Liver (tissue), 9 donors: ENCODE results near the gene OCA2. TPM values are rescaled to one million over a fixed set of nuclear protein-coding genes. Genes with fewer than 3 reads are reported as not detected.
A peak's percentile ranks its signal among the peaks of the same experiment; 100 is the strongest.

Experiments
- DNase-seq: peaks from one replicate; pipeline ENCODE4 v3.0.0-alpha.2; 2017; ENCODE audit warnings: low spot score
- H3K27ac ChIP-seq, 2 donors: one replicate each; pipeline ENCODE4 v1.7.0; 2013; ENCODE audit warnings: inconsistent platforms in 2 of 2, low read length in 2 of 2, control low read depth in 1 of 2, low read depth in 1 of 2, mild to moderate bottlenecking in 1 of 2
- H3K27me3 ChIP-seq, 4 donors: one replicate each; pipeline versions ENCODE4 v1.6.1 to v1.7.0; 2013; ENCODE audit warnings: low read length in 3 of 4, inconsistent platforms in 1 of 4, mild to moderate bottlenecking in 1 of 4, moderate library complexity in 1 of 4; ENCODE audit not compliant: control insufficient read depth in 4 of 4, insufficient read depth in 4 of 4
- H3K36me3 ChIP-seq, 4 donors: one replicate each; pipeline versions ENCODE4 v1.6.1 to v1.7.0; 2013; ENCODE audit warnings: low read length in 3 of 4, mild to moderate bottlenecking in 3 of 4, low read depth in 1 of 4, moderate library complexity in 1 of 4; ENCODE audit not compliant: control insufficient read depth in 4 of 4, insufficient read depth in 3 of 4
- H3K4me1 ChIP-seq, 4 donors: one replicate each; pipeline versions ENCODE4 v1.6.1 to v1.7.0; 2013; ENCODE audit warnings: low read length in 3 of 4, mild to moderate bottlenecking in 3 of 4, moderate library complexity in 1 of 4; ENCODE audit not compliant: control insufficient read depth in 4 of 4, insufficient read depth in 4 of 4
- H3K4me3 ChIP-seq, 3 donors: one replicate each; pipeline versions ENCODE4 v1.6.1 to v1.7.0; 2013; ENCODE audit warnings: low read length in 3 of 3, control low read depth in 1 of 3, low read depth in 1 of 3, mild to moderate bottlenecking in 1 of 3
- H3K9ac ChIP-seq, 2 donors: one replicate each; pipeline ENCODE4 v1.7.0; 2013; ENCODE audit warnings: low read length in 2 of 2, mild to moderate bottlenecking in 2 of 2, moderate library complexity in 2 of 2, control low read depth in 1 of 2, low read depth in 1 of 2
- H3K9me3 ChIP-seq, 4 donors: one replicate each; pipeline versions ENCODE4 v1.6.1 to v1.7.0; 2013; ENCODE audit warnings: low read length in 3 of 4; ENCODE audit not compliant: control insufficient read depth in 4 of 4
- EGR1 ChIP-seq, 2 donors: IDR thresholded peaks; 2 replicates each; pipeline ENCODE4 v1.6.1; 2016 to 2018; ENCODE audit warnings: antibody characterized with exemption in 2 of 2, low read depth in 2 of 2
- FOXA1 ChIP-seq: IDR thresholded peaks from 2 replicates; pipeline ENCODE4 v1.6.1; 2016; ENCODE audit warnings: antibody characterized with exemption
- FOXA2 ChIP-seq: IDR thresholded peaks from 2 replicates; pipeline ENCODE4 v1.6.1; 2016; ENCODE audit warnings: antibody characterized with exemption
- GABPA ChIP-seq, 2 donors: IDR thresholded peaks in 1 of 2; conservative IDR thresholded peaks in 1 of 2; 2 replicates each; pipeline ENCODE4 v1.6.1; 2016; ENCODE audit warnings: antibody characterized with exemption in 2 of 2, mild to moderate bottlenecking in 1 of 2, moderate library complexity in 1 of 2
- HNF4A ChIP-seq, 2 donors: conservative IDR thresholded peaks; 2 replicates each; pipeline ENCODE4 v1.6.1; 2016; ENCODE audit warnings: antibody characterized with exemption in 2 of 2, mild to moderate bottlenecking in 2 of 2
- HNF4G ChIP-seq: IDR thresholded peaks from 2 replicates; pipeline ENCODE4 v1.6.1; 2016; ENCODE audit warnings: antibody characterized with exemption
- JUND ChIP-seq, 2 donors: IDR thresholded peaks; 2 replicates each; pipeline ENCODE4 v1.6.1; 2016; ENCODE audit warnings: antibody characterized with exemption in 2 of 2
- NR2F2 ChIP-seq: IDR thresholded peaks from 2 replicates; pipeline ENCODE4 v1.6.1; 2016; ENCODE audit warnings: antibody characterized with exemption
- RAD21 ChIP-seq, 2 donors: IDR thresholded peaks; 2 replicates each; pipeline ENCODE4 v1.6.1; 2016; ENCODE audit warnings: antibody characterized with exemption in 2 of 2, mild to moderate bottlenecking in 2 of 2
- SP1 ChIP-seq: IDR thresholded peaks from 2 replicates; pipeline ENCODE4 v1.6.1; 2018; ENCODE audit warnings: antibody characterized with exemption, mild to moderate bottlenecking
- TAF1 ChIP-seq: conservative IDR thresholded peaks from 2 replicates; pipeline ENCODE4 v1.6.1; 2016; ENCODE audit warnings: antibody characterized with exemption, mild to moderate bottlenecking
- YY1 ChIP-seq: IDR thresholded peaks from 2 replicates; pipeline ENCODE4 v1.6.1; 2016; ENCODE audit warnings: antibody characterized with exemption, mild to moderate bottlenecking
- WGBS: extraction: QIAGEN DNeasy Blood & Tissue Kit; methylation state at CpG from one replicate; pipeline ENCODE4 v1.1.7; 2013; 5-methylcytosine and 5-hydroxymethylcytosine counted together
- polyA plus RNA-seq, 2 donors: library from polyadenylated mRNA; stranded (reverse) in 1 of 2; unstranded in 1 of 2; fragments of 200-250 nt in 1 of 2; fragments of >200 nt in 1 of 2; fragmentation: Nextera tagmentation in 1 of 2; extraction: Ambion mirVana in 1 of 2; gene quantifications; one replicate each; pipeline versions ENCODE4 v1.2.1 to v1.2.3, GENCODE V29; 2013 to 2015
- total RNA-seq, 2 donors: library from RNA; depleted of rRNA; stranded (reverse); fragments of >200 nt; gene quantifications; one replicate each; pipeline ENCODE4 v1.2.3, GENCODE V29; 2014
- TF ChIP-seq, protein P1 (sequence below): IDR thresholded peaks from 2 replicates; pipeline ENCODE4 v1.6.1; 2016; ENCODE audit warnings: antibody characterized with exemption
- TF ChIP-seq, protein P2 (sequence below): IDR thresholded peaks from 2 replicates; pipeline ENCODE4 v1.6.1; 2016; ENCODE audit warnings: antibody characterized with exemption, mild to moderate bottlenecking
- TF ChIP-seq, protein P3 (sequence below): IDR thresholded peaks from 2 replicates; pipeline ENCODE4 v1.6.1; 2016; ENCODE audit warnings: antibody characterized with exemption
- TF ChIP-seq, protein P4 (sequence below): fragments of 150-350 bp; IDR thresholded peaks from 2 replicates; pipeline ENCODE4 v1.5.1; 2017; ENCODE audit warnings: improper control_type of control experiment, low read depth, low read length; ENCODE audit not compliant: missing input control
- TF ChIP-seq, protein P5 (sequence below): IDR thresholded peaks from 2 replicates; pipeline ENCODE4 v1.6.1; 2016; ENCODE audit warnings: antibody characterized with exemption
- donor health status: healthy.
- donor health status: healthy.
- donor health status: healthy.
- donor health status: healthy.
- donor health status: healthy.

OCA2 gene
- total and polyA plus RNA-seq, 4 donors = 0.02 to 0.56 (median 0.15) TPM

DNA sequence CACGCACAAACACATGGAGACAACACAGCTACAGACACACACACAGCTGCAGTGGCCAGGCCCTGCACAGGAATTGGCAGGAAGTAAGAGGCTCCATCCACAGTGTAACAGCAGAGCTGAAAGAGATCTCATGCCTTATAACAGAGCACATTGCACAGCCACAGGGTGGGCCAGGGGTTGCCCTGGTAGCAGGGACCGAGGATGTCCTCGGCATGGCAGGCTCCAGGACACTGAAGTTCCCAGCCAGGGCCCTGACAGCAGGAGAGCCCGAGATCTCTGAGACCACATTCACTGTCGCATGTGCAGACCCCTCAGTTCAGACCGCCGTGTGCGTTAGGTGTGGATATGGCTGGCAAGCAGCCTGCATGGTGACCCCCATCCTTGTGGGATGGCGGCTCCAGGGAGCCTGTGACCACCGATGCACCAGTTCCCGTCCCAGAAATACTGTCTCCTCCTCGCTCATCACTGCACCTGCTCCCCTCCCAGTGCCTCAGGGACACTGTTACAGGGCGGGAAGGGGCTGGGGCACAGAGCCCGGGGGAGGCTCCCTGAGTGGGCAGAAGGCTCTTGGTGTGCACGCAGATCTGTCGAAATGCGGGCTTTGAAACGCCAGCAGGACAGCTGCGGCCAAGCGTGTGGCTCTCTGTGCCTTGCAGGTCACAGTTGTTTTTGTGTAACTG, 1.5 kb upstream of the OCA2 start:
- Histone ChIP-seq H3K9me3 (no peaks in the 10 kb centered on the region), H3K36me3 (no peaks in the 10 kb centered on the region), H3K27me3 (peaks cover 0 to 7% (median 1%) of the 10 kb centered on the region in 4 donors), H3K27ac (no peak overlapping the region), H3K4me1 (peaks cover 9 to 21% (median 16%) of the 10 kb centered on the region in 4 donors), H3K9ac (no peak overlapping the region), H3K4me3 (no peak overlapping the region)
- WGBS = 91% methylated on average over 20 of the region's 20 CpGs
- no peak for TF ChIP-seq EGR1 (IDR thresholded peaks at IDR 0.05; ENCODE audit: low read depth in 2 of 2)
- TF ChIP-seq, protein P1, sequence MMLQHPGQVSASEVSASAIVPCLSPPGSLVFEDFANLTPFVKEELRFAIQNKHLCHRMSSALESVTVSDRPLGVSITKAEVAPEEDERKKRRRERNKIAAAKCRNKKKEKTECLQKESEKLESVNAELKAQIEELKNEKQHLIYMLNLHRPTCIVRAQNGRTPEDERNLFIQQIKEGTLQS = no peak
- TF ChIP-seq HNF4A (conservative IDR thresholded peaks at IDR 0.05) = no peak
- no peak for TF ChIP-seq JUND (IDR thresholded peaks at IDR 0.05)
- no peak for TF ChIP-seq RAD21 (IDR thresholded peaks at IDR 0.05)
- no peak for TF ChIP-seq GABPA (IDR thresholded peaks at IDR 0.05 in 1 of 2, conservative IDR thresholded peaks at IDR 0.05 in 1 of 2)
- TF ChIP-seq HNF4G = no peak
- TF ChIP-seq, protein P2, sequence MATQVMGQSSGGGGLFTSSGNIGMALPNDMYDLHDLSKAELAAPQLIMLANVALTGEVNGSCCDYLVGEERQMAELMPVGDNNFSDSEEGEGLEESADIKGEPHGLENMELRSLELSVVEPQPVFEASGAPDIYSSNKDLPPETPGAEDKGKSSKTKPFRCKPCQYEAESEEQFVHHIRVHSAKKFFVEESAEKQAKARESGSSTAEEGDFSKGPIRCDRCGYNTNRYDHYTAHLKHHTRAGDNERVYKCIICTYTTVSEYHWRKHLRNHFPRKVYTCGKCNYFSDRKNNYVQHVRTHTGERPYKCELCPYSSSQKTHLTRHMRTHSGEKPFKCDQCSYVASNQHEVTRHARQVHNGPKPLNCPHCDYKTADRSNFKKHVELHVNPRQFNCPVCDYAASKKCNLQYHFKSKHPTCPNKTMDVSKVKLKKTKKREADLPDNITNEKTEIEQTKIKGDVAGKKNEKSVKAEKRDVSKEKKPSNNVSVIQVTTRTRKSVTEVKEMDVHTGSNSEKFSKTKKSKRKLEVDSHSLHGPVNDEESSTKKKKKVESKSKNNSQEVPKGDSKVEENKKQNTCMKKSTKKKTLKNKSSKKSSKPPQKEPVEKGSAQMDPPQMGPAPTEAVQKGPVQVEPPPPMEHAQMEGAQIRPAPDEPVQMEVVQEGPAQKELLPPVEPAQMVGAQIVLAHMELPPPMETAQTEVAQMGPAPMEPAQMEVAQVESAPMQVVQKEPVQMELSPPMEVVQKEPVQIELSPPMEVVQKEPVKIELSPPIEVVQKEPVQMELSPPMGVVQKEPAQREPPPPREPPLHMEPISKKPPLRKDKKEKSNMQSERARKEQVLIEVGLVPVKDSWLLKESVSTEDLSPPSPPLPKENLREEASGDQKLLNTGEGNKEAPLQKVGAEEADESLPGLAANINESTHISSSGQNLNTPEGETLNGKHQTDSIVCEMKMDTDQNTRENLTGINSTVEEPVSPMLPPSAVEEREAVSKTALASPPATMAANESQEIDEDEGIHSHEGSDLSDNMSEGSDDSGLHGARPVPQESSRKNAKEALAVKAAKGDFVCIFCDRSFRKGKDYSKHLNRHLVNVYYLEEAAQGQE = no peak
- no peak for TF ChIP-seq YY1
- no peak for TF ChIP-seq FOXA1
- TF ChIP-seq, protein P3, sequence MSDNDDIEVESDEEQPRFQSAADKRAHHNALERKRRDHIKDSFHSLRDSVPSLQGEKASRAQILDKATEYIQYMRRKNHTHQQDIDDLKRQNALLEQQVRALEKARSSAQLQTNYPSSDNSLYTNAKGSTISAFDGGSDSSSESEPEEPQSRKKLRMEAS = no peak
- TF ChIP-seq SP1 = no peak
- DNase-seq = no peak

DNA sequence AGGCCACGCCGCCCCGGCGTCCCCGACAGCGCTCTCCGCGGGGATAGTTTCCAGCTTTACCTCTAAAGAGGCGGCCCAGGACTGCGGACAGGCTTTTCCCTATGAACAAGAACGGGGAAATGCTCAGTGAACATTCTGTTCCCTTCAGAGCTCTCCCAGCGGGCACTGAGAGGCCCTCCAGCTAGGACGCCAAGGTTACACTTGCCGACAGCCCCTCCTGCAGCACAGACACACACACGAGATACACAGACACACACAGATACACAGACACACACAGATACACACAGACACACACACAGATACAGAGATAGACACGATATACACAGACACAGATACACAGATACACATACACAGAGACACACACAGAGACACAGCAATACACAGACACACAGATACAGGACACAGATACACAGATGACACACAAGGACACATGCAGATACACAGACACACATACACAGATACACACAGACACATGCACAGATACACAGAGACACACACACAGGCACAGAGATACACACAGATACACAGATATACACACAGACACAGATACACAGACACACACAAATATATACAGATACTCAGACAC, 533 bp upstream of the OCA2 start:
- peaks cover 0 to 7% (median 2%) of the 10 kb centered on the region in 4 donors for H3K27me3 ChIP-seq
- 19% methylated on average over 16 of the region's 16 CpGs for WGBS
- no peaks in the 10 kb centered on the region for H3K36me3 ChIP-seq
- H3K4me1 ChIP-seq = peaks cover 15 to 28% (median 22%) of the 10 kb centered on the region in 4 donors
- no peak overlapping the region for H3K27ac ChIP-seq
- no peak for DNase-seq
- peak overlapping the region in 1 of 3 donors; percentile 37 for H3K4me3 ChIP-seq
- H3K9ac ChIP-seq = no peak overlapping the region
- TF ChIP-seq JUND (IDR thresholded peaks at IDR 0.05) = no peak
- TF ChIP-seq, protein P2 = no peak
- no peak for TF ChIP-seq HNF4G
- no peak for TF ChIP-seq NR2F2
- no peak for TF ChIP-seq EGR1 (IDR thresholded peaks at IDR 0.05; ENCODE audit: low read depth in 2 of 2)
- no peak for TF ChIP-seq GABPA (IDR thresholded peaks at IDR 0.05 in 1 of 2, conservative IDR thresholded peaks at IDR 0.05 in 1 of 2)
- TF ChIP-seq, protein P1 = no peak
- TF ChIP-seq, protein P4, sequence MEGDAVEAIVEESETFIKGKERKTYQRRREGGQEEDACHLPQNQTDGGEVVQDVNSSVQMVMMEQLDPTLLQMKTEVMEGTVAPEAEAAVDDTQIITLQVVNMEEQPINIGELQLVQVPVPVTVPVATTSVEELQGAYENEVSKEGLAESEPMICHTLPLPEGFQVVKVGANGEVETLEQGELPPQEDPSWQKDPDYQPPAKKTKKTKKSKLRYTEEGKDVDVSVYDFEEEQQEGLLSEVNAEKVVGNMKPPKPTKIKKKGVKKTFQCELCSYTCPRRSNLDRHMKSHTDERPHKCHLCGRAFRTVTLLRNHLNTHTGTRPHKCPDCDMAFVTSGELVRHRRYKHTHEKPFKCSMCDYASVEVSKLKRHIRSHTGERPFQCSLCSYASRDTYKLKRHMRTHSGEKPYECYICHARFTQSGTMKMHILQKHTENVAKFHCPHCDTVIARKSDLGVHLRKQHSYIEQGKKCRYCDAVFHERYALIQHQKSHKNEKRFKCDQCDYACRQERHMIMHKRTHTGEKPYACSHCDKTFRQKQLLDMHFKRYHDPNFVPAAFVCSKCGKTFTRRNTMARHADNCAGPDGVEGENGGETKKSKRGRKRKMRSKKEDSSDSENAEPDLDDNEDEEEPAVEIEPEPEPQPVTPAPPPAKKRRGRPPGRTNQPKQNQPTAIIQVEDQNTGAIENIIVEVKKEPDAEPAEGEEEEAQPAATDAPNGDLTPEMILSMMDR = no peak
- no peak for TF ChIP-seq FOXA2
- TF ChIP-seq FOXA1 = no peak
- TF ChIP-seq TAF1 = no peak
- TF ChIP-seq HNF4A (conservative IDR thresholded peaks at IDR 0.05) = no peak
- TF ChIP-seq, protein P5, sequence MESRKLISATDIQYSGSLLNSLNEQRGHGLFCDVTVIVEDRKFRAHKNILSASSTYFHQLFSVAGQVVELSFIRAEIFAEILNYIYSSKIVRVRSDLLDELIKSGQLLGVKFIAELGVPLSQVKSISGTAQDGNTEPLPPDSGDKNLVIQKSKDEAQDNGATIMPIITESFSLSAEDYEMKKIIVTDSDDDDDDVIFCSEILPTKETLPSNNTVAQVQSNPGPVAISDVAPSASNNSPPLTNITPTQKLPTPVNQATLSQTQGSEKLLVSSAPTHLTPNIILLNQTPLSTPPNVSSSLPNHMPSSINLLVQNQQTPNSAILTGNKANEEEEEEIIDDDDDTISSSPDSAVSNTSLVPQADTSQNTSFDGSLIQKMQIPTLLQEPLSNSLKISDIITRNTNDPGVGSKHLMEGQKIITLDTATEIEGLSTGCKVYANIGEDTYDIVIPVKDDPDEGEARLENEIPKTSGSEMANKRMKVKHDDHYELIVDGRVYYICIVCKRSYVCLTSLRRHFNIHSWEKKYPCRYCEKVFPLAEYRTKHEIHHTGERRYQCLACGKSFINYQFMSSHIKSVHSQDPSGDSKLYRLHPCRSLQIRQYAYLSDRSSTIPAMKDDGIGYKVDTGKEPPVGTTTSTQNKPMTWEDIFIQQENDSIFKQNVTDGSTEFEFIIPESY = no peak
- no peak for TF ChIP-seq SP1
- TF ChIP-seq, protein P3 = no peak
- no peaks in the 10 kb centered on the region for H3K9me3 ChIP-seq
